Fibroblast of mammary gland (primary cell): ENCODE results near the gene CCDC134.

Experiments
- DNase-seq: peaks from one replicate; pipeline ENCODE4 v3.0.0-alpha.2; 2010; ENCODE audit warnings: low read depth
- H3K4me3 ChIP-seq: 2 replicates; pipeline ENCODE4 v1.5.1; 2011; ENCODE audit warnings: low read depth, mild to moderate bottlenecking, low read length, moderate library complexity; ENCODE audit not compliant: control insufficient read depth
- CTCF ChIP-seq: conservative IDR thresholded peaks from 2 replicates; pipeline ENCODE4 v1.5.1; 2011; ENCODE audit warnings: low read depth, low read length, inconsistent platforms; ENCODE audit not compliant: control insufficient read depth, insufficient read depth

CCDC134 gene

GRCh38 chr22:41775976-41776375 lies 24.5 kb upstream of the CCDC134 start:
- no peak for DNase-seq
- H3K4me3 ChIP-seq, result no peak overlapping the region
- TF ChIP-seq CTCF, result no peak

- no peak overlapping the region for H3K4me3 ChIP-seq
- DNase-seq, result no peak
- no peak for TF ChIP-seq CTCF
Measured at GRCh38 chr22:41776381-41776780, 24.1 kb upstream of the CCDC134 start.

- H3K4me3 ChIP-seq, result no peak overlapping the region
- no peak for DNase-seq
- no peak for TF ChIP-seq CTCF
Measured at GRCh38 chr22:41777749-41778425, 22.6 kb upstream of the CCDC134 start.

GRCh38 chr22:41779929-41780505 lies 20.5 kb upstream of the CCDC134 start:
- DNase-seq, result no peak
- H3K4me3 ChIP-seq, result no peak overlapping the region
- TF ChIP-seq CTCF, result no peak

- no peak for TF ChIP-seq CTCF
- DNase-seq, result peak; percentile 33
- H3K4me3 ChIP-seq, result no peak overlapping the region
Measured at GRCh38 chr22:41780746-41781505, 19.6 kb upstream of the CCDC134 start.

GRCh38 chr22:41781507-41781906 lies 19.0 kb upstream of the CCDC134 start:
- no peak overlapping the region for H3K4me3 ChIP-seq
- DNase-seq, result no peak

More at GRCh38 chr22:41781507-41781906, 19.0 kb upstream of the CCDC134 start:
- TF ChIP-seq CTCF, result no peak
